Measurements from ENCODE around the gene RGMA.

The RGMA gene

DNA sequence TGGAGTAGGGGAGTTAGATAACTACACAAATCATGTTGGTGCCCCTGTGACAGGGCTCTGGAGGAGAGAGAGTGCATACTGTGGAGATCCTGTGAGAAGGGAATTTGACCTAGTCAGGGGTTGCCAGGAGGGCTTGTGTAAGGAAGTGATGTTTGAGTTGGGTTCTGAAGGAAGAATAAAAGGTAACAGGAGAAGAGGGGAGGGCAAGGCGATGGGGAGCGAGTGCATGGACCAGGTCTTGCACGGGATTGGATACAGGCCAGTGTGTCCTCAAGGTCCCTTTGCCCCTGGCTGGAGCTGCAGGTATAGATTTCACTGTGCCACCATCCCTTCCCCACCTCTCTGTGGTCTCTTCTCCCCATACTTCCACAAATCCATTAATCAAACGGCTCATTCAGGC, 83.9 kb downstream of the RGMA start:
- DNase-seq = no peak

DNA sequence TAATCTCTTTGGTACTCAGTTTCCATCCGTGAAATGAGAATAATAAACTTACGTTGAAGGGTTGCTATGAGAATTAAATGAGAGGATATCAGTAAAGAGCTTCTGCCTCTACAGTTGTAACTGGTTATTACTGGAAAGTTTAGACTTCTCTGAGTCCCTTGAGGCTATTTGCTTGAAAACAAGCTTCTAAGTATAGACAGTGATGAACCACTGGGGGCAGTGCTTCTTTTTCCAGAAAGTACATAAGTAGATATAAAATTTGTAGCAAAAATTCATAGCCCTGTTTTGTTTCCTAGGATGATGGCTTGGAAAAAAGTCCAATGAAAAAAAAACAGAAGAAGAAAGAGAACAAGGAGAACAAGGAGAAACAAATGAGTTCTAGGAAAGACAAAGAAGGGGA, 87.1 kb downstream of the RGMA start:
- no peak for DNase-seq

DNA sequence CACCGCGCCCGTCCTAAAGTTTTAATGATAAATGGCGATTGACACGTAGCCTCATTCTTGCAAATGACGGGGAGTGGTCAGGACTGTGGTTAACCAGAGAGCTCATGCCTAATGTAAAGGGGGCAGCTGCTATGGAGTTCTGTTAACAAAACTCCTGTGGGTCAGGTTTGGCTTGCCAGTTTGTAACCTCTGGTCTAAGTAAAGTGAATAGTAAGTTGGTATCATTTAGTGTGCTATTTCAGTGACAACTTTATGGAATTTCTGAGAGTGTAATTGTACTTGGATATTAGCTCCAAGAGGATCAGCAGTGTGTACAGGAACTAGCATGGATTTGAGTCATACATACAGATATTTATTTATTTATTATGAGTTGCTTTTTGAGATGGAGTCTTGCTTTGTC, 87.9 kb downstream of the RGMA start:
- DNase-seq = no peak

DNA sequence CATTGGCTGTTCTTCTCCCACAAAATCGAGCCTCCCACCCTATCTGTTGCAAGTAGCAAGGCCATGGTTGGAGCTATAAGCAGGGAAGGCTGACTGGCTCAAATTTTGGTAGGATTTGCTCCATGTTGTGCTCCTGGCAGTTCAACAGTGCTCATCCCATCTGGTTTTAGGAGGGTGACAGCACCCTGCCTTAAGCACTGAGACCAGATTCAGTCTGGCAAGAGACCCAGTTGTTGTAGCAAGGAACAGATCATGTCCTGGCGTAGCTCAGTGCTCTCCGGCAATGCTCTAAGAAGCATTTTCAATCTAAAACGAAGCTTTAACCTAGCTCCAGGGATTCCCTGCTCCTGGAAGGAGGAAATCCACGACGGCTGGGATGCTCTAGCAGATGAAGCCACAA, 91.2 kb downstream of the RGMA start:
- no peak for DNase-seq

DNA sequence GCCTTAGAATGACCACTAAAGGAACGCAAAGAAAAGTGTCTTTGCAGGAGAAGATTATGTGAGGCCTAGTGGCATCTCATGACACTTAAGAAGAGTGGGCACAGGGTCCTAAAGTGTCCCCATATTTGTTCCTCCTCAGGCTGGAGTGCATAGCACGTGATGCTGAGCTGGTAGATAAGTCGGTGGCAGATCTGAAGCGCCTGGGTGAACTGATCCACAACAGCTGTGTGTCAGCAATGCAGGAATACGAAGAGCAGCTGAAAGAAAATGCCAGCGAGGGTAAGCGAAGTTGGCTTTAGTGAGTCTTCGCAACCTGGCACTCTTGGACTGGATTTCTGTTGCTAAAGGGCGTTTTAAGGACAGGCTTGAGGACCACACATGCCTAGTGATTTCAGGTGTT, 96.3 kb downstream of the RGMA start:
- DNase-seq = no peak

DNA sequence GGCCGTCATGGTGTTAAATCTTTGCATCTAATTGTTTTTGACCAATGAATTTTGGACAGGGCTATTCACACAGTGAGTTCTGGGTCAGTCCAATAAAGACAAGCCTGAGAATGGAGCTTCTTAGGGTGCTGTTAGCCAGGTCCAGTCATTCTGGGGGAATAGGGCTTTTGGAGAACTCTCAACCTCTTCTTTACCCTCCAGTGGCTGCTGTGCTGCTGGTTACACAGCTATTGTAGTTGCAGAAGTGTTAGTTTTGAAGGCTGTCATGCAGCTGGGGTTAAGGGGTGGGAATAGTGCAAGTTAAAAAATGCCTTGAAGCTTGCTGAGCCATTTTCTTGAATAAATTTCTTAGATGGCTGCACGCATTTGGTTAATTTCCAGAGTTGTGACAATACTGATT, 99.0 kb downstream of the RGMA start:
- no peak for DNase-seq

DNA sequence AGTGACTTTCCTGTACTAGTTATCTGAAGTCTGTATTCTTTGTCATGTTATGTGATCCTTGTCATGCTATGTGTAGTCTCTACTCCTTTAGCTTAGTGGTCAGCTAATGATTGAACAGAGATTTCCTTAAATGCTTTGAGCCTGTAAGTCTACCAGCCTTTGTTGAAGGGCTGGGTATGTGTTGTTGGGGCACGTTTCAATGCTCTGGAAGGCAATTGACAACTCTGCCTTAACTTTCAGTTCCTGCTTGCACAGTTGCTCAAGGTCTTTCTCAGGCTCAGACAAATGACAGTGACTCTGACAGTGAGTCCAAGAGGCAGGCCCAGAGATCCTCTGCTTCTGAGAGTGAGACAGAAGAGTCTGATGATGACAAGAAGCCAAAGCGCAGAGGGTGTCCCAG, 99.5 kb downstream of the RGMA start:
- no peak for DNase-seq

Measured in amniotic stem cell (primary cell).